Caco-2 (cell line): ENCODE results near the gene IRF1. TPM values are rescaled to one million over a fixed set of nuclear protein-coding genes. Genes with fewer than 3 reads are reported as not detected.

Experiments used
- BruUV-seq: library from RNA; stranded (reverse); fragments of 400-500 nt; replicated peaks from 2 replicates; lab custom pipeline; 2021; lab: Mats Ljungman, UMichigan
- CTCF ChIA-PET: fragments of 300-600 bp; sonication (Branson Sonifier 250); formaldehyde crosslinking; loops from one replicate; lab custom pipeline; 2022; ENCODE audit warnings: antibody characterized with exemption; lab: Charles Lee
- POLR2A ChIA-PET: fragments of 300-600 bp; sonication (Branson Sonifier 250); formaldehyde crosslinking; loops from one replicate; lab custom pipeline; 2022; ENCODE audit warnings: antibody characterized with exemption; lab: Charles Lee
- DNase-seq, 2 experiments: peaks; one replicate each; pipeline versions ENCODE4 v3.0.0 to v3.0.0-alpha.2; 2020 to 2022
- H3K27me3 ChIP-seq: replicated peaks from 2 replicates; pipeline ENCODE4 v1.6.0; 2011; ENCODE audit warnings: low read length; ENCODE audit not compliant: control insufficient read depth, insufficient read depth
- H3K36me3 ChIP-seq: 2 replicates; pipeline ENCODE4 v1.5.1; 2011; ENCODE audit warnings: low read length; ENCODE audit not compliant: control insufficient read depth, insufficient read depth
- H3K4me1 ChIP-seq: fragments of 250-450 bp; sonication (Bioruptor Pico); 2 replicates; pipeline ENCODE4 v1.5.1; 2020; ENCODE audit warnings: mild to moderate bottlenecking
- H3K4me3 ChIP-seq: 2 replicates; pipeline ENCODE4 v1.5.1; 2011; ENCODE audit warnings: low read depth, mild to moderate bottlenecking, control low read depth, low read length
- H3K9me3 ChIP-seq: fragments of 250-450 bp; sonication (Bioruptor Pico); 2 replicates; pipeline ENCODE4 v1.5.1; 2020; ENCODE audit warnings: mild to moderate bottlenecking, moderate library complexity
- H3K27ac Mint-ChIP-seq: one replicate; pipeline ENCODE4 v1.8.0; 2022; ENCODE audit warnings: mixed read lengths; ENCODE audit not compliant: unreplicated experiment
- H3K27me3 Mint-ChIP-seq: one replicate; pipeline ENCODE4 v1.8.0; 2022; ENCODE audit warnings: mixed read lengths; ENCODE audit not compliant: insufficient read depth, unreplicated experiment
- H3K36me3 Mint-ChIP-seq: one replicate; pipeline ENCODE4 v1.8.0; 2022; ENCODE audit warnings: mild to moderate bottlenecking, mixed read lengths; ENCODE audit not compliant: insufficient read depth, unreplicated experiment
- H3K4me1 Mint-ChIP-seq: one replicate; pipeline ENCODE4 v1.8.0; 2022; ENCODE audit warnings: low read depth, mixed read lengths; ENCODE audit not compliant: unreplicated experiment
- H3K4me3 Mint-ChIP-seq: one replicate; pipeline ENCODE4 v1.8.0; 2022; ENCODE audit warnings: mild to moderate bottlenecking, moderate library complexity, mixed read lengths; ENCODE audit not compliant: unreplicated experiment
- H3K9me3 Mint-ChIP-seq: one replicate; pipeline ENCODE4 v1.8.0; 2022; ENCODE audit warnings: mixed read lengths; ENCODE audit not compliant: unreplicated experiment
- CTCF ChIP-seq, 2 experiments: fragments of 200-600 bp in 1 of 2; IDR thresholded peaks; 1 replicate in 1 of 2; 2 replicates in 1 of 2; pipeline versions ENCODE4 v1.5.1 to v1.8.0; 2011 to 2022; ENCODE audit warnings: antibody characterized with exemption in 1 of 2, control low read depth in 1 of 2, inconsistent platforms in 1 of 2, low read depth in 1 of 2, low read length in 1 of 2, mild to moderate bottlenecking in 1 of 2, moderate library complexity in 1 of 2; ENCODE audit not compliant: insufficient read depth in 1 of 2, severe bottlenecking in 1 of 2, unreplicated experiment in 1 of 2
- intact Hi-C: fragments of 100-400 bp; cut with micrococcal nuclease; formaldehyde crosslinking; loops from one replicate; pipeline ENCODE4 v1.10.0; 2022; ENCODE audit not compliant: unreplicated experiment
- total RNA-seq: library from RNA; stranded (reverse); gene quantifications from 2 replicates; pipeline ENCODE4 v1.2.3, GENCODE V29; 2022

The IRF1 gene
- total RNA-seq, 1 experiment from 2014 or later: 16.8 TPM

- Mint-ChIP-seq H3K4me1 (peaks cover 39% of the 10 kb centered on the region), H3K27ac (peak overlapping the region; percentile 7), H3K36me3 (peaks cover 26% of the 10 kb centered on the region), H3K9me3 (no peaks in the 10 kb centered on the region), H3K27me3 (no peaks in the 10 kb centered on the region), H3K4me3 (no peak overlapping the region)
- H3K36me3 ChIP-seq: no peaks in the 10 kb centered on the region
- POLR2A ChIA-PET: no interaction called here
- CTCF ChIA-PET: no interaction called here
- no peak for TF ChIP-seq CTCF (IDR thresholded peaks at IDR 0.05; ENCODE audit: insufficient read depth in 1 of 2, low read depth in 1 of 2, low read length in 1 of 2, severe bottlenecking in 1 of 2, unreplicated experiment in 1 of 2)
- no TSS peak for BruUV-seq
- intact Hi-C loops: no loop called here
- H3K27me3 ChIP-seq: no peaks in the 10 kb centered on the region
- peaks cover 60% of the 10 kb centered on the region for H3K4me1 ChIP-seq
- H3K9me3 ChIP-seq: no peaks in the 10 kb centered on the region
- no peak overlapping the region for H3K4me3 ChIP-seq
- DNase-seq: peak in 1 of 2 experiments; percentile 45
Measured at GRCh38 chr5:132474881-132475496, 15.6 kb downstream of the IRF1 start.

DNA sequence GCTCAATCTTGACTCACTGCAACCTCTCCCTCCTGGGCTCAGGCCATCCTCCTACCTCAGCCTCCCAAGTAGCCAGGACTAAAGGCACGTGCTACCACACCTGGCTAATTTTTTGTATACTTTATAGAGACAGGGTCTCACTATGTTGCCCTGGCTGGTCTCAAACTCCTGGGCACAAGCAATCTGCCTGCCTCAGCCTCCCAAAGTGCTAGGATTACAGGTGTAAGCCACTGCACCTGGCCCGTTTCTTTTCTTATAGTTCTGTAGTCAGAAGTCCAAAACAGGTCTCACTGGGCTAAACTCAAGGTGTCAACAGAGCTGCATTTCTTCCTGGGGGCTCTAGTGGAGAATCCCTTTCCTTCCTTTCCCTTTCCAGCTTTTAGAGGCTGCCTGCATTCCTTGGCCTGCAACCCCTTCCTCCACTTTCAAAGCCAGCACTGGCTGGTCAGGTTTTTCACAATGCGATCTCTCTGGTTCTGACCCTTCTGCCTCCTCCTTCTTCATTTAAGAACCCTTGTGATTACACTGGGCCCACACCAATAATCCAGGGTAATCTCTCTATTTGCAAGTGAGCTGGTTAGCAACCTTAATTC, 16.3 kb downstream of the IRF1 start:
- Mint-ChIP-seq H3K36me3 (peaks cover 26% of the 10 kb centered on the region), H3K9me3 (no peaks in the 10 kb centered on the region), H3K27me3 (no peaks in the 10 kb centered on the region), H3K27ac (peak overlapping the region; percentile 7), H3K4me3 (no peak overlapping the region), H3K4me1 (peaks cover 43% of the 10 kb centered on the region)
- no peaks in the 10 kb centered on the region for H3K27me3 ChIP-seq
- no peak overlapping the region for H3K4me3 ChIP-seq
- H3K4me1 ChIP-seq: peaks cover 68% of the 10 kb centered on the region
- intact Hi-C loops: no loop called here
- DNase-seq: peak in 1 of 2 experiments; percentile 24
- no peak for TF ChIP-seq CTCF (IDR thresholded peaks at IDR 0.05; ENCODE audit: insufficient read depth in 1 of 2, low read depth in 1 of 2, low read length in 1 of 2, severe bottlenecking in 1 of 2, unreplicated experiment in 1 of 2)
- BruUV-seq: no TSS peak
- peaks cover 1% of the 10 kb centered on the region; the same call in 1 of the 2 replicates for H3K9me3 ChIP-seq
- no peaks in the 10 kb centered on the region for H3K36me3 ChIP-seq
- ChIA-PET POLR2A (no interaction called here), CTCF (no interaction called here)

DNA sequence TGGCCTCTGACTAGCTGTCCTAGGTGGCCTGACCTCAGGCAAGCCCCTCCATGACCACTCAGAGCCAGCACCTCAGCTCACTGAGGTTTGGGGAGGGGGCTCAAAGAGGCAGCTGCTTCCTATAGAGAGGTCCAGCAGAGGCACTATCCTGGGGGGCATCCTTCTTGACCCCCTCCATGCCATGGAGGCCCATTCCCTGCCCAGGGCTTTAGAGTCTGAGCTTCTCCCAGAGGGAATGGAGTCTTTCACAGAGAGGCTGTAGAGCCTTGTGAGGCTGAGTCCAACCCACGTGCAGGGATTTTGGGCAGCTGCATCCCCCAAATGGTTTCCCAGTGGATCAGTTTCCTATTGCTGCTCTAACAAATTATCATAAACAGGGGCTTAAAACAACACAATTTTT, 16.9 kb downstream of the IRF1 start:
- H3K36me3 Mint-ChIP-seq: peaks cover 20% of the 10 kb centered on the region
- no peak overlapping the region for H3K27ac Mint-ChIP-seq
- DNase-seq: peak in 1 of 2 experiments; percentile 11
- H3K4me1 Mint-ChIP-seq: peaks cover 43% of the 10 kb centered on the region
- ChIA-PET POLR2A (interaction anchor here (0.8 kb wide), 1 partner anchor 17 kb away, joined by 3 read pairs; the partner anchor contains the start of gene IRF1), CTCF (no interaction called here)
- intact Hi-C loops: no loop called here
- H3K4me3 ChIP-seq: no peak overlapping the region
- peaks cover 68% of the 10 kb centered on the region for H3K4me1 ChIP-seq
- H3K27me3 Mint-ChIP-seq: no peaks in the 10 kb centered on the region
- H3K4me3 Mint-ChIP-seq: no peak overlapping the region
- TF ChIP-seq CTCF (IDR thresholded peaks at IDR 0.05; ENCODE audit: insufficient read depth in 1 of 2, low read depth in 1 of 2, low read length in 1 of 2, severe bottlenecking in 1 of 2, unreplicated experiment in 1 of 2): no peak
- no peaks in the 10 kb centered on the region for H3K9me3 Mint-ChIP-seq
- no peaks in the 10 kb centered on the region for H3K27me3 ChIP-seq
- H3K9me3 ChIP-seq: peaks cover 6% of the 10 kb centered on the region
- no peaks in the 10 kb centered on the region for H3K36me3 ChIP-seq
- BruUV-seq: no TSS peak
